ENCODE results near the gene B4GALNT4.

The B4GALNT4 gene

GRCh38 chr11:415640-416041, 46.3 kb downstream of the B4GALNT4 start:
- no peak for DNase-seq
- H3K36me3 ChIP-seq: no peaks in the 10 kb centered on the region
- H3K9me3 ChIP-seq: no peaks in the 10 kb centered on the region
- H3K4me3 ChIP-seq (ENCODE audit: low read depth, low read length): no peak overlapping the region
- no peak for TF ChIP-seq CTCF (IDR thresholded peaks at IDR 0.05; ENCODE audit: low read depth, low read length)
- no peaks in the 10 kb centered on the region for H3K4me1 ChIP-seq
- peaks cover 34% of the 10 kb centered on the region for H3K27me3 ChIP-seq

DNA sequence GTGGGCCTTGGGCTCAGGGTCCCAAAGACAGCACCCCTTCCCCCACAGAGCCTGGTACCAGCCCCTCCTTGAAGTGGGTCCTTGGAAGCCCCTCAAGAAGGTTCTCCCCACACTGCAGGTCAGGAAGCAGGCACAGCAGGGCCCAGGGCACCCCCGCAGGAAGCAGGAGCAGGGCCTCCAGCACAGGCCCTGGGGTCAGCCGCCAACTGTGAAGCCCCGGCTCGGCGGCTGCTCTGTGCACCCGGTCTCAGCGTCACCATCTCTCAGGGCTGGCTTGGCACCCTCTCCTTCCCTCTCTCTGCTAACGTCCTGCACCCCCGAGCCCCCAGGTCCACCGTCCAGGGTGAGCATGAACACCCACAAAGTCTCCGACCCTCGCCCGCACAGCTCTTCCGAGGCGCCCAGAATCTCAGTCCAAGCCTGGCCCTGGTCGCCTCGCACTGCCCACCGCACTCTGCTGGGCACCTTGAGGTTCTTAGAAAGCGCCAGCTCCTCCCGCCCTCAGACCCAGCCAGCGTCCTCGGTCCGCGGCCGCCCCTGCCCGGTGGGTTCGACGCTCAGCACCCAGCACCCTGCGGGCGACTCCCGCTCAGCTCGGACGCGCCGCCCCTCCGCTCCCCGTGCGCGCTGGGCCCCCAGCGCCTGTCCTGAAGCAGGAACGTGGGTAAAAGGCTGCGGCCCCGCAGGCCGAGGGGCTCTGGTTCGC, 46.9 kb downstream of the B4GALNT4 start:
- Histone ChIP-seq H3K4me3 (ENCODE audit: low read depth, low read length) (no peak overlapping the region), H3K4me1 (no peaks in the 10 kb centered on the region), H3K27me3 (peaks cover 34% of the 10 kb centered on the region), H3K36me3 (no peaks in the 10 kb centered on the region), H3K9me3 (no peaks in the 10 kb centered on the region)
- no peak for DNase-seq
- TF ChIP-seq CTCF (IDR thresholded peaks at IDR 0.05; ENCODE audit: low read depth, low read length): no peak

DNA sequence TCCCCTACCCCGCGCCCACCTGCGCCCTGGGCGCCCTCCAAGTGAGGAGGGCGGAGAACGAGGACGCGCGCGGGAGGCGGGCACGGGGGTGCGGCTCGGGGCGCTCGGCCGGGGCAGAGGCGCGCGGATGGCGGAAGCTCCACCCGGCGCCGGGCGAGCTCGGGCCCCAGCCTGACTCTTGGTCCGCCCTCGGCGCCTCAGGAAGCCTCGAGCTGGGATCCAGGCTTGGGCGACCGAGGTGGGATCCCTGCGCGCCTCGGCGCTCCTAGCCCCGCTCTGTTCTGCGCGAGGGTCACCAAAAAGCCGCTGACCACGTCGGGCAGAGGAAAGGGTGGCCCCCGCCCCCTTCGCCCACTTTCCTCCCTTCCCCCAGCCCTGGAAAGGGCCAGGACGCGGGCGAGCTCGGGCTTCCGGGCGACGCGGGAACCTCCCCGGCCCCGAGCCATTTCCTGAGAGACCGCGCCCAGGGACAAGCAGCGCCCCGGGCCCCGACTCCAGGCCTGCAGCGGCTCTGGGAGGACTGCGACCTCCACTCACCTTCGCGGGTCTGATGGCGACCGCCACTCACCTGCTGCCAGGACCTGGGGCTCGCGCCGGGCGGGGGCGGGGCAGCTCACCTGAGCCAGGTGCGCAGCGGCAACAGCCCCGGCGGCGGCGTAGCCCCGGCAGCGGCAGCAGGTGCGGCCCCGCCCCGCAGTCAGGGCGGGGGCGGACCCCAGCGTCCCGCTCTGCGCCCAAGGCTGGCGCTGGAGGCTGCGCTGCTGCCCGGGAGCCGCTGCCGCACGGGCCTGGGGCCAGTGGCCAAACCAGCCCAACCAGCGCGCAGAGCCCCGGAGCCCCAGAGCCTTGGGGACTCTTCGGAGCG, 47.7 kb downstream of the B4GALNT4 start:
- Histone ChIP-seq H3K4me3 (ENCODE audit: low read depth, low read length) (no peak overlapping the region), H3K9me3 (no peaks in the 10 kb centered on the region), H3K4me1 (no peaks in the 10 kb centered on the region), H3K36me3 (no peaks in the 10 kb centered on the region), H3K27me3 (peaks cover 34% of the 10 kb centered on the region)
- no peak for DNase-seq
- TF ChIP-seq CTCF (IDR thresholded peaks at IDR 0.05; ENCODE audit: low read depth, low read length): no peak

GRCh38 chr11:417652-418342, 48.5 kb downstream of the B4GALNT4 start:
- no peaks in the 10 kb centered on the region for H3K9me3 ChIP-seq
- no peaks in the 10 kb centered on the region for H3K36me3 ChIP-seq
- no peak for DNase-seq
- no peak overlapping the region for H3K4me3 ChIP-seq (ENCODE audit: low read depth, low read length)
- H3K27me3 ChIP-seq: peaks cover 33% of the 10 kb centered on the region
- H3K4me1 ChIP-seq: no peaks in the 10 kb centered on the region
- TF ChIP-seq CTCF (IDR thresholded peaks at IDR 0.05; ENCODE audit: low read depth, low read length): no peak

DNA sequence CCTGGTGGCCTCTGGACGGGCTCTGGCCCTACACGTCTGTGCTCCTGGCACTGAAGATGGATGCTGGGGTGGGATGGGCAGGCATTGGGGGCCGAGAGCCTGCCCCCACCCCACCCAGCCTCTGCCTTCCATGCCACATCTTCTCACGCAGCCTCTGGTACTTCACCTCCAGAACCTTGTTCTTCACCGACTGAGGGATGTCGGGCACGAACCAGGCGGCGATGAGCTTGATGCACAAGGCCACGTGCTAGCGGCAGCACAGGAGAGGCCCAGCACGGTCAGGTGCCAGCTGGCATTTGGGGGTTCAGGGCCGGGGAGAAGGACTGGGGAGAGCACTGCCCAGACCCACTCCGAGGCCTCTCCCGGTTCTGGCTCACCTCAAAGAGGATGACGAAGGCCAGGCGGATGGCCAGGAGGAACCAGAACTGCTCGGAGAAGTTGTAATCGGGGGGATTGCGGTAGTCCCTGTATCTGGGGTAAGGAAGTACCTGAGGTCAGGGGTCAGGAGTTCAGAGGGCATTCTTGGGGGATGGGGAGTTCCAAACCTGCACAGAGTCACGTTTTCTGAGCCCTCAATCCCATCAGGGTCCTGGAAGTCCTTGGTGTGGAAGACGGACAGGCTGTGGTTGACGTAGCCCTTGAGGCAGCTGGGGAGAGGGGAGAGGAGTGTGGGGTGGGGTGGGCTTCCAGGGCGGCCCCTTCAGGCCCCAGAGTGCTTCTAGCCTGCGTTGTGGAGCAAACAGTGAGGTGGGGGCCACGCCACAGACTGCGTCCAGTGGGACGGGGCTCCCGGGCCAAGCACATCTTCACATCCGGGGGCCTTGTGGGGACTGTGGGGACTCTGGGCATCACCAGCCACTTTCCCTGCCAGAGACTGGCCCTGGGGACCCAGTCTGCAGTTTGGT, 49.3 kb downstream of the B4GALNT4 start:
- no peaks in the 10 kb centered on the region for H3K4me1 ChIP-seq
- H3K9me3 ChIP-seq: no peaks in the 10 kb centered on the region
- no peaks in the 10 kb centered on the region for H3K36me3 ChIP-seq
- H3K4me3 ChIP-seq (ENCODE audit: low read depth, low read length): no peak overlapping the region
- DNase-seq: no peak
- peaks cover 30% of the 10 kb centered on the region for H3K27me3 ChIP-seq
- no peak for TF ChIP-seq CTCF (IDR thresholded peaks at IDR 0.05; ENCODE audit: low read depth, low read length)

Measured in BE2C (cell line).